Mucosa of gallbladder (tissue), 1 donor: ENCODE data around the gene FBXW7. TPM values are rescaled to one million over a fixed set of nuclear protein-coding genes. Genes with fewer than 3 reads are reported as not detected.

Source experiments
- DNase-seq: peaks from one replicate; pipeline ENCODE4 v3.0.0-alpha.2; 2020; ENCODE audit warnings: low spot score
- total RNA-seq: library from RNA; stranded (reverse); gene quantifications from one replicate; pipeline ENCODE4 v1.2.1, GENCODE V29; 2021
- donor health status: DM: no; HTN: no; CAD: no.

FBXW7 gene
- total RNA-seq, 1 donor from 2014 or later, result 29.7 TPM

DNA sequence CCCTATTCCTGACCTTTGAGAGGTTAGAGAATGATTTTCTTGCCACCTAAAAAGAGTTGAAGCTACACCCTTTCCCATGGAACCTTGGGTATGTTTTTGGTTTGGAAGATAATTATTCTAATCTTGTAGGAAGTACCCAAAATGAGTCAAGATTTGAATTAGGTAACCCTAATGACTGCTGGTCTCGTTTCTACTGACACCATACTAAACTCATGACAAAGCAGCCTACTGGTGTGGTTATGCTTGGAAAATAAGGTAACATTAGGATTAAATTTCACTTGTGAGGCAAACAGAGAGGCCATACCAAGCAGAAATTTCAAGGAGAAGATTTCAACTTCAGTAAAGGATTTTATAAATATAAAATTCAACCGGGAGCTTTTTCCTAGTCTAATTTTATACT lies 107.9 kb downstream of the FBXW7 start:
- no peak for DNase-seq

DNA sequence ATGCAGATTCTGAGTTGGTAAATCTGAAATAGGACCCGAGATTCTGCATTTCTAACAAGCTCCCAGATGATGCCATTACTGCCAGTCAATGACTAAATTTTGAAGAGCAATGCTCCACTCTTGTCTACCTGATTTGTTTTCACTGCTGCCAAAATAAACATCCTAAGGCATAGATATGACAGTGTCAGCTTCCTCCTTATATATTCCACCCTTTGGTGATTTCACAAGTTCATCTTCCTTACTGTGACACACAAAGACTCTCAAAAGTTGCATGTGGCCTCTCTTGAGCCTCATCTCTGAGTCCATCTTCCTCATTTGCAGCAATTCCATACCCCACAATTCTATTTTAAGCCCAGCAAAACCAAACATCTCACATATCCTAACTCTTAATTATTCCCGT lies 110.9 kb downstream of the FBXW7 start:
- no peak for DNase-seq

DNA sequence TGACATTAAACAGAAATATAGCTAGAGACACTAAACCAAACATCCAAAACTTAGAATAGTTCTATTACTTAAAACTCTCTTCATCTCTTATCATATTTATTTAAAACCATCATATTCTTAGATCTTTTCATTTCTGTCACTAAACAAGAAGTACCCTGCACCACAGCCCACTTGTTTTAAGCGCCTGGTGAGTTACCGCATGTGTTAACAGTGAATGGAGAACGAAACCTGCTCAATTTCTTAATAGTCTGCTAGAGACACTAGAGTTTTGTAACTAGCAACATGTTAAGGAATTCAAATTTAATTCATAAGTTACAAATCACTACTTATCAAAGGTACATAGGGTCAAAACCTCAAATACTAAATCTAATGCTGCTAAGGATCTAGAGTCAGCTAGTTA lies 111.5 kb downstream of the FBXW7 start:
- DNase-seq, result no peak

DNA sequence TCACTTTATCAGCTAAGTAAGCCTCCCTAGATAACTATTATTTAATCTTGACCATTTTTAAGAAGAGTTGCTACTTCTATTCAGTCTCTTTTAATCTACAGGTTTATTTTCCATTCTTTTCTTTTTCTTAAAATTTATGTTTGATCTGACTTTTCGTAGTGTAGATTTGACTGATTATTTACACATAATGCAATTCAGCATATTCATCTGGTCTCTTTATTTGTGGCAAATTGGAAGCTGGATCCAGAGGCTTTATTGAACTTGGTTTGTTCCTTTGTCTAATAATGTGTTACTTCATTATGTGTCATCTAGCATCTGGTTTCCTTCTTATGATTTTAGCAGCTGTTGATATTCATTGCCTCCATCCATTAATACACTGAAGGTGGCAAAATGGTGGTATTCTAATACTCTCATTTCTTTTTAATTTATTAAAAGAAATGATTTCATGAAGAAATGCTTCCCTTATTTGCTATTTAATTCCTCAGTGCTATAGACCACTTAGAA lies 113.0 kb downstream of the FBXW7 start:
- DNase-seq, result no peak

DNA sequence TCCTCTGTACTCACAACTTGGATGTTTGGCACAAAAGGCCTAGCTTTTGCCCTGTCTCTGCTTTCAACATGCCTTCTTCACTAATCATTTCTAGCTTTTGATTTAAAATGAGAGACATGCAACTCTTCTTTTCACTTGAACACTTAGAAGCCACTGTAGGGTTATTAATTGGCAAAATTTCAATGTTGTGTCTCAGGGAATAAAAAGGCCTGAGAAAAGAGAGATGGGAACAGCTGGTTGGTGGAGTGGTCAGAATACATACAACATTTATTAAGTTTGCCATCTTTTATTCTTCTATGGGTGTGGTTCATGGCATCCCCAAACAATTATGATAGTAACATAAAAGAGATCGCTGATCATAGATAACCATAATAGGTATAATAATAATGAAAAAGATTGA lies 114.3 kb downstream of the FBXW7 start:
- DNase-seq, result no peak

DNA sequence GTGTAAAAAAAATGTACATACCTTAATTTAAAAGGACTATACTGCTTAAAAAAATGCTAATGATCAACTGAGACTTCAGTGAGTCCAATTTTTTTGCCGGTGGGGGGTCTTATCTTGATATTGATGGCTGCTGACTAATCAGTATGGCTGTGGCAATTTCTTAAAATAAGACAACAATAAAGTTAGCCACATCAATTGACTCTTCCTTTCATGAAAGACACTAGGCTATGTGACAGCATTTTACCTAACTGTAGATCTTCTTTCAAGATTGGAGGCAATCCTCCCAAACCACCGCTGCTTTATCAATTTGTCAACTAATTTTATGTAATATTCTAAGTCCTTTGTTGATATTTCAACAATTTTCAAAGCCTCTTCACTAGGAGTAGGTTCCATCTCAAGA lies 116.1 kb downstream of the FBXW7 start:
- no peak for DNase-seq

DNA sequence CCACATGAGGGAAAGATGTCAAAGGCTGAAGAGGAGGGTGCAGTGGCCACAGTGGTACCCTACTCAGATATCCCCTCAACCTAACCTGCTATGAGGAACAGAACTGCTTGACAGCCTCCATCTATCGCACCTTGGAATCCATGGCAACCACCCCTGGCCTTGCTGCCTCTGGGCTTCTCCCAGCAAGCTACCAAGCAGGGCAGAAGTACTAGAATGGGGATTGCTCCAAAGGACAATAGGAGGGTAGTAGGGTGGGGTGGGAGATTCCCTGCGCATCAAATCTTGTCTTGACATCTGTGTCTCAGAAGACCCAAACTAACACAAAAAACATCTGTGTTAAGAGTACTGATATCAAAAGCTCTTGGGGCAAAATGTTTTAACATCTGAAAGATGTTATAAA lies 118.2 kb downstream of the FBXW7 start:
- DNase-seq, result no peak

DNA sequence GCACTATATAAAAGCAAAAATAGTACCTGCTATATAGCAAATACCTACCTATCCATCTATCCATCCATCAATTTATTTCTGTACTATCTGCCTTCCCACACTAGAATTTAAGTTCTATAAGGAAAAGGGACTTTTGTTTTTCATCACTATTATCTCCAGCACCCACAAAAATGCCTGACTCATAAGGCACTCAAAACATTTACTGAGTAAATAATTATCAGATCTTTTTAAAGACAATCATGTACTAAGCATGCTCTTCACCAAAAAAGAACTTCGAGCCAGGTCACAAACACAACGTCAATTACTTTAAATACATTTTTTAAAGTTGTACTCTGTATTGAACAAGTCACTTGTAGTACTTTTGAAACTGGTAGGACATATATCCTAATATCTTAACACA lies 119.9 kb downstream of the FBXW7 start:
- DNase-seq, result no peak

DNA sequence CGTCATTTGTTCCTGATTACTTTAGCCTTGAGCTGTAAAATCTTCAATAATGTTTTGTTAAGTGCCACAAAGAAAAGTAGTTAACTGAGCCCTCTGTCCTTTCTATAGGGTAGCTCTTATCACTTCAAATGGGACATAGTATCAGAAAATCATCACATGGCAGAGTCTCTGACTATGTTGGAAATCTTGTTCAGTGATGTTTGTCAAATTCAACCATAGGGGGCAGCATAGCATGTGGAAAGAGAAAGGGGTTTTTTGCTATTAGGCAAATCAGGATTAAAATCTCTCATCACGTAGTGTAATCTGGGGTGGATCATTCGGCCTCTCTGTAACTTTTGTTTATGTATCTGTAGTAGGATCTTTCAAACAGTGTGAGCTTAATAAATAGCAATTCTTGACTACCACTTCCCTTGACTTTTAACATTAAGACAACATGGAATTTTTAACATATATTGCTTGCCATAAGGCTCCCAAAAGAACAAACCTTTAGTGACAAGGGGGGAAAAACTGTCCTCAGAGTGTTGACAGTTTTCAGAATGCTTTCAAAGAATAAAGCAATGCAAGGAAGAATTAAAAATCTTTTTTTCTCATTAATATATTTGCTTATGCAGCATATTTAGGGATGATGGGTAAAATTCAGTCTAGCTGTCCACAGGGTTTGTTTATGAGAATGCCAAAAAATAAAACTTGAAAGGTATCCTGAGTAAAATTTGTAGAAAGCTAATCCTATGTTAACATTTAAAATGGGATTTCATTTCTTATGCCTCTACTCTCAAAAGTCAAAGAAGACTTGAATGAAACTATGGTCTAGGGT lies 127.2 kb downstream of the FBXW7 start:
- no peak for DNase-seq

DNA sequence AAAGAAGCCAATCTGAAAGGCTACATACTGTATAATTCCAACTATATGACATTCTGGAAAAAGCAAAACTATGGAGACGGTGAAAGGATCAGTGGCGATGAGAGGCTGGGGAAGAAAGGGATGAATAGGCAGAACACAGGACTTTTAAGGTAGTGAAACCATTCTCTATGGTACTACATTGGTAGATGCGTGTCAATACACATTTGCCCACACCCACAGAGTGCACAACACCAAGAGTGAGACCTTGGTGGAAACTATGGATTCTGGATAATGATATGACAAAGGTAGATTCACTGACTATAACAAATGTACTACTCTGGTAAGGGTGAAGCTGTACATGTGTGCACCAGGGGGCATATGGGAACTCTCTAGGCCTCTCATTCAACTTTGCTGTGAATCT lies 134.5 kb downstream of the FBXW7 start:
- DNase-seq, result no peak

DNA sequence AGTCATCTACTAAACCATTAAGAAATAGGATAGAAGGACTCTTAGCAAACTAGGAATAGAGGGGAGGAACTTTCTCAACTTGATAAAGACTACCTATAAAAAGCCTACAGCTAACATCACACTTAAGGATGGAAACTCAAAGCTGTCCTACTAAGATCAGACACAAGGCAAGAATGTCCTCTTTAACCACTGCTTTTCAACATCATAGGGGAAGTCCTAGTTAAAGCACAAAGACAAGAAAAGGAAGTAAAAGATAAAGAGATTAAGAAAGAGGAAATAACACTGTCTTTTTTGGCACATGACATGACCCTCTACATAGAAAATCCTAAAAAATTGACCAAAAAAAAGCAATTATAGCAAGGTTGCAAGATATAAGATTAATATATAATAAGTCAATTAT lies 136.6 kb downstream of the FBXW7 start:
- no peak for DNase-seq

DNA sequence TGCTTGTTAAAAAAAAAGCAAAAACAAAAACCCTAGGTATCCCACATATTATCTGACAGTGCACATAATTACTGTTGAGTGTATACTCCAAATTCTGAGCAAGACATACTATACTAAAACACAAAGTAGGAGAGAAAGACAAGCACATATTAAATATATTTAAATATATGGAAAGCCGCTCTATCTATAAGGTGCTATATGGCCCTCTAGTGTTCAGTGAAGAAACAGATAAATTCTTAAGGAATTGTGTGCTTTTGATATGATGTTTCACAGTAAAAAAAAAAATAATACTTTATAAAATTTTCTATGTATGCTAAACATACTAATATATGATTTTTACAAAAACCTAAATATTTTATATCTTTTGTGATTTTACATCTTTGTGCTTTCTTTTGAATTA lies 137.8 kb downstream of the FBXW7 start:
- no peak for DNase-seq

DNA sequence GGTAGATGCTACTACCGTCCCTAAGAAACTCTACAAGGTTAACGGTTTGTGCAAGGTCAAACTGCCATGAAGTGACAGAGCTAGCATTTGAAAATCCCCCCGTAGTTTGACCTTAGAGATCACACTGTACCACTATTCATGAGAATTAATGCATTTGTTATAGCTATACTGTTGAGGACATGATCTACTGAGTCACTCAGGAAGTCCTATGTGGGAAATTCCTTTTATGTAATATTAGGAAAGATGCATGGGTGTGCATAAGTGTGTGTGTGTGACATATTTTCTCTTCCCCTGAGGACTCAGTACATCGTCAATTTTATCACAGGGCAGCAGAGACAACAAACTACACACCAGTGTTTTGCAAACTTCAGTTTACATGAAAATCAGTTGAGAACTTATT lies 141.1 kb downstream of the FBXW7 start:
- no peak for DNase-seq

DNA sequence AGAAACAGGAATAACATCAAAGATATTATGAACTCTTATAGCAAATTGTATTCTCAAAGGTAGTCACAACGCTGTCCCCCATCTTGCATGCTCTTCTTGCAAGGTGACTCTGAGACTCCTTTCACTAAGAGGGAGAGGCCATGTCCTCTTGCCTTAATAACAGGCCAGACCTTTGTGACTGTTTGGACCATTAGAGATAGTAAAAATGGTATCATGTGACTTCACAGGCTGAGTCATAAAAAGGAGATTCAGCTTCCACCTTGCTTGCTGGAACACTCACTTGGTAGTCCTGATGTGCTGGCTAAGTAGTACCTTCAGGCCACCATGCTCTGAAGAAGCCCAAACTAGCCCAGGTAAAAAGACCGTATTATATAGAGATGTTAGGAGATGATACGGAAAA lies 143.8 kb downstream of the FBXW7 start:
- no peak for DNase-seq

DNA sequence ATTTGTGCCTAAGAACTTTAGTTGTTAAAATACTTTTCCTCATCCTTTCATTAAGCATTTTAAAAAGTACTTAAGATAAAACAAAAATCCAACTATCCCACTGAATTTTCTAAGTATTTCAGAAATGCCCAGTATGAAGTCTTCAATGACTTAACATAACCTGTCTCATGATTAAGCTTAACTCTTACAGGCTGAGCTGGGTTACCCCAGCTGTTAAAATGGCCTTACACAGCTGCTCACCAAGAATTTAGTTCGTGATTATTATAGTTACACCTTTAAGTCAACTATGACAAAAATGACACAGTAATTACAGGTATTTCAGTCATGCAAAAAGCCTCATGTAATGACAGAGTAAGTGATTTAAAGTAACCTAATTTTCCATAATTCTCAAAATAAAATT lies 145.7 kb downstream of the FBXW7 start:
- no peak for DNase-seq

DNA sequence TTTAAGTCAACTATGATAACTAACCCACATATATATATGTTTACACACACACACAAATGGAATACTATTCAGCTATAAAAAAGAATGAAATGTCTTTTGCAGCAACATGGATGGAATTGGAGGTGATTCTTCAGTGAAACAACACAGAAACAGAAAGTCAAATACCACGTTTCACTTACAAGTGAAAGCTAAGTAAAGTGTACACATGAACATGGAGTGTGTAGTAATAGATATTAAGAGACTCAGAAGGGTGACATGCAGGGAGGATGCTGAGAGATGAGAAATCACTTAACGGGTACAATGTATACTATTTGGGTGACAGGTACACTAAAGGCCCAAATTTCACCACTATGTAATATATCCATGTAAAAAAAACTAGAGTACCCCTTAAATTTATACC lies 146.5 kb downstream of the FBXW7 start:
- DNase-seq, result no peak

DNA sequence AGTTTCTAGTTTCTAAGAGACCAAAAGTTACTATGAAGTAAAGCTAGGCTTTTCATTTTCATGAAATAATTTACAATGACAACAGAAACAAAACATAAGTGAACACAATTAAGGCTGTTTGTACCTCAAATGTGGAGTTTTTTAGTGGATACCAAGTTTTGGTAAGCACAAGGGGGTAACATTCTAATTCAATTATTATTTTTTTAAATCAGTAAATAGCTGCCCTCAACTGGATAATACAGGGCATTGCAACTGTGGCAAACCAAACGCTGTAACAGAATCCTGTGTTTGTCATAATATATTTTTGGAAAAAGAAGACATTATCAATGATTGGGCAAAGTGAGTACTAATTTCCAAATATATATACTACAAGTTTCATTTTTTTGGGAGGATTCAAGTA lies 150.3 kb downstream of the FBXW7 start:
- no peak for DNase-seq

DNA sequence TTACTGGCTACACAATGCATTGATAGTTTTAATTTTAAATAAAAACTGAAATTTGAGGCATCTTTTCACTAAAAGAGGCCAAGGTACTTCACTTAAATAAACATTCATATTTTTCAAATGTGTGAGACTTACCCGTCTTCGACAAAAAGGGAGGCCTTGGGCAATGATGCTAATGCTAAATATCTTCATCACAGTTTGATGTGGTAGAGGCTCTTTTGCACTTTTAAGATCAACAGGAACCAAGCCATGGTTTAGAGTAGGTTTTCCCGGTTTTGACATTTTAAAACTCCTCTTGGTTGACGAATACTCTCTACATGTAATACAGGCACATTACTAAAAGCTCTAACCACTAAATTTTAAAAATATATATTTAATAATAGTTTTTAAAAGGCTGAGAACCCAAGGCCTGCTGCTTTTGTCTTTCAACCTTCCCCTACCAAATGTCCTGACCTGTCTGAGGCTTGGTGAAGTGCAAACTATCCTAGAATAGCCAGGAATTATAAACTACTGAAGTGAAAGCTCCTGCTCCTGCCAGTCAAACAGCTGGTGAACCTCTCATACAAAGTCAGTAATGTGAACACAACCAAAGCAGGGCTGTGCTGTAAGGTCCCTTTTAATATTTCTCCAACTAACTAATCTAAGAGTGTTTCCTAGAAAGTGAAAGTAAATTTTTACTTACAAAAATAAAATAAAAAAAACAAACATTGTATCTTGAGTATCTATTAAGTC lies 153.7 kb downstream of the FBXW7 start:
- no peak for DNase-seq

DNA sequence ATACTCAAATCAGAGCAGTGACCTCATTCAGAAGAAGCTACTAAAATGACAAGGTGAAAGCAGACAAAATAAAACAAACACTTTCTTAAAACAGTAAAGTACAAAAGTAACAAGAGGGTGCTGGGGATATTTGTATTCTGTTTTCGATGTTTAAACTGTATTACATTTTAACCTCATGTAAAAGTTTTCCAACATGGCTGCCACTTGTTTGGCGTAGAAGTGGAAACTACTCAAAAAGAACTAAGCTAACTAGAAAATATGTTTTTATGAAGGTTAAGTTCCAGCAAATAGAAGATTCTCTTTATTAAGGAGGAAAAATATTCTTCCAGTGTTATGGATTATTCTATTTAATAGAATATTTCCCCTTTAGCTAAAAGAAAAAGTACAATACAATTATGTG lies 155.0 kb downstream of the FBXW7 start:
- no peak for DNase-seq

DNA sequence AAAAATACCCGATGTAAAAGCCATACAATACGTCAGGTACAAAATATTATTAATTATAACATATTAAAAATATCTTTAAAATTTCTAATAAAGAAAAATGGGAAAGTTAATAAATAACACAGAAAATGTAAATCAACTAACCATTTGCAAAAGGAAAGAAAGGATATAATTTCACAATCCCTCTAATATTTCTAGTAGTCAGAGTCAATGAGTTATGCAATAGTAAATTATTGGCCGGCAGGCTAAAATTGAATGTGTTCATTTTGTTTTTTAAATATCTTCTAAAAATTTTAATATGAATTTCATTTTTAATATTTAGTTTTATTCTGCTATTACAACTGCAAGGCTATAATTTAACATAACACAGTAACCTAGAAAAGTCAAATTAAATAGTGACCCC lies 155.7 kb downstream of the FBXW7 start:
- no peak for DNase-seq

DNA sequence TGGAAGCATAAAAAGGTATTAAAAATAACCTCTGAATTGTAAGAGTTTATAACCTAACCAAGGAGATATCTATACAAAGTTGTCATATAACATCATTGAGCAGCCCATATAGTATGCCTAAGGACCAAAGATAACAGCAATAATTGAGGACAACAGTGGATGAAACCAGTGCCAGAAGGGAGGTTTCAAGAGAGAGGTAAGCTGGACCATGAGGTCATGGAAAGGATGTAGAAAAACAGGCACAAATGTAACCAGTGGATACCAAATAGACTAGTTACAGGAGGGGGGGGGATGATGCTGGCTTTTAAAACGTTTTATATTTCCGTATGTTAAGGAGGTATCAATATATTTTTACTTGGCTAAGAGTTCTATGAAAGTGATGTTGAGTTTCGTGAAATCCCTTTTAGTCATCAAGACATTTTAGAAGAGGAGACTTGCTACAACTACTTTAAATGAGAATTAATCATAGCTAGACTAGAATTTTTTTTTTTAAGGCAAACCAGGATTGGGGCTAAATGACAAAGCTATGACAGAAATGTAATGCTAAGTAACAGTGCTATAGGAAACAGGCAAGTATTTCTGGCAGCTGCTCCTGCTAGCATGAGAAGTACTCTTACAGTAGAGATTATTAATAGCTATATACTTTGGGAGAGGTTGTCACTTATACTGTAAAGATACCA lies 161.1 kb downstream of the FBXW7 start:
- no peak for DNase-seq

DNA sequence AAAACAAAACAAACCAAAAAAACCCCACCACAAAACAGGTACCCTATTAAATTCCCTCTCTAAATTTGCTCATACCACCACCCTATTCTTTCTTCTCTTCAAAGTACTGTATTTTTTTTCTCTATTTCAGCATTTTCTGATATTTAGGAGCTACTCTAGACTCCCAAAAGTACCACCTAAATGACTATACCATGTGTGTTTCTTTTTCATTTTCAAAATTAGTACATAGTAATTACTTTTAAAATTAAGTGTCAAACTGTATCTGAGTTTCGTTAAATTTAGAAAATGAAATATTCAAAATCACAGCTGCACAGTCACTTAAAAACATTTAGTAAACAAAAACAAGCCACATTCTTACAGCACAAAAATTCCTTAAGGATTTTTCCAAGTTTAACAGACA lies 161.7 kb downstream of the FBXW7 start:
- DNase-seq, result no peak

DNA sequence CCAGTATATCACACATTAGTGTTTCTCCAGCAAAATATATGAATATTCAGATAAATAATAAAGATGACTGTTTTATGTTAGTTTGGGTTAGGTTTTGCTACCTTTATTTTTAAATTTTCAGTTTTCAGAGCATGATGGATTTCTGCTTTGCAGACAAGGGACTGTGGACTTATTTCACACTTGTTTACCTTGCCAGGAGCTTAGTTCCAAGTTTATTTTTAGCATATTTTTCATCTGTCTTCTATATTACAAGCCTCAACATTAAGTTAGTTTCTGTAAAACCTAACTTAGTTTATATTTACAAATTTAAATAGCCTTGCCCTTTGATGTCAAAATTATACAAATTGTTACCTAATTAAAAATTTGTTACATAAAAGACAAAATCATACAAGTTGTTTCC lies 163.4 kb downstream of the FBXW7 start:
- no peak for DNase-seq
